GM20000 (cell line): ENCODE data around the gene FRY.

Experiments used
- DNase-seq: peaks from one replicate; pipeline ENCODE4 v3.0.0; 2012; ENCODE audit warnings: low spot score
- CTCF ChIP-seq: IDR thresholded peaks from 2 replicates; pipeline ENCODE4 v1.5.1; 2012; ENCODE audit warnings: mild to moderate bottlenecking, control low read depth; ENCODE audit errors: extremely low read depth, missing control alignments

FRY gene

GRCh38 chr13:32008518-32009175 is 22.9 kb upstream of the FRY start:
- no peak for TF ChIP-seq CTCF
- no peak for DNase-seq

GRCh38 chr13:32009362-32009761 is 22.2 kb upstream of the FRY start:
- DNase-seq = no peak
- TF ChIP-seq CTCF = no peak

- DNase-seq = no peak
- no peak for TF ChIP-seq CTCF
Measured at GRCh38 chr13:32010136-32010535, 21.4 kb upstream of the FRY start.

- DNase-seq = no peak
- no peak for TF ChIP-seq CTCF
Measured at GRCh38 chr13:32011971-32012370, 19.6 kb upstream of the FRY start.

GRCh38 chr13:32013181-32013580 is 18.4 kb upstream of the FRY start:
- TF ChIP-seq CTCF = no peak
- no peak for DNase-seq

- TF ChIP-seq CTCF = no peak
- DNase-seq = no peak
Measured at GRCh38 chr13:32016119-32016518, 15.5 kb upstream of the FRY start.

GRCh38 chr13:32016631-32017030 is 14.9 kb upstream of the FRY start:
- no peak for DNase-seq
- no peak for TF ChIP-seq CTCF
